Middle frontal gyrus (tissue), 1 donor: ENCODE data around the gene ZNF598.

ENCODE experiments used
- DNase-seq: peaks from one replicate; pipeline ENCODE4 v3.0.0-alpha.2; 2015; ENCODE audit warnings: low spot score; ENCODE audit errors: extremely low spot score

ZNF598 gene

DNA sequence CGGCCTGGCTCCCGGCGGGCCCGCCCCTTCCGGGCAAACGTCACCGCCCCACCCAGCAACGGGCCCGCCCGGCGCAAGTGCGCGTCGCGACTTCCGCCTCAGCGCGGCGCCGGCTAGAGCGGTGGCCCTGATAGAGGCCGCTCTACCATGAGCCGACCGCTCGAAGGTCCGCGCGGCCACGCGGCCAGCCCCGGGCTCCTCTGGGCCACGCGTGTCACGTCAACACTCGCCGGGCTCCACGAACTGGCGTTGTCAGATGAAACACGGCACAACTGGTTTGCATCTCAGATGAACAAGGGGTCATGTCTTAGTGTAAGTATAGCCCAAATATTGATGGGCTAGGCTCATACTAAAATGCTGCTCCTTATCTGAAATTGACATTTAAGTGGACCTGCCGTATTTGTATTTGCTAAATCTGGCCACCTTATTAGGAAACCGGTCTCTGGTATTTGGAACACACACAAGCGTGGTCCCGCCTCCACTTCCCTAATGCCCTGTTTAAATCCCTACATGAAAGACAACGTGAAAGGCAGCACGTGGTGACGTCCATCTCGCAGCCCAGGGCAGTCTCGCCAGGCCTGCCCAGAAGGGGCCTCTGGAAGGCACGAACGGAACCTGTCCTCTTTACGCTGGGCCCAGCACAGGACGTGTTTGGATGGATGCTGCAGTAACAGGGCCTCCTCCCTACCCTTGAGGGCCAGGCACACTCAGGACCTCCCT, at the start of gene ZNF598:
Gene ZNF598, minus strand, starts transcription at position 31 of the 720 bp plus-strand sequence.
- peak; percentile 86 for DNase-seq

DNA sequence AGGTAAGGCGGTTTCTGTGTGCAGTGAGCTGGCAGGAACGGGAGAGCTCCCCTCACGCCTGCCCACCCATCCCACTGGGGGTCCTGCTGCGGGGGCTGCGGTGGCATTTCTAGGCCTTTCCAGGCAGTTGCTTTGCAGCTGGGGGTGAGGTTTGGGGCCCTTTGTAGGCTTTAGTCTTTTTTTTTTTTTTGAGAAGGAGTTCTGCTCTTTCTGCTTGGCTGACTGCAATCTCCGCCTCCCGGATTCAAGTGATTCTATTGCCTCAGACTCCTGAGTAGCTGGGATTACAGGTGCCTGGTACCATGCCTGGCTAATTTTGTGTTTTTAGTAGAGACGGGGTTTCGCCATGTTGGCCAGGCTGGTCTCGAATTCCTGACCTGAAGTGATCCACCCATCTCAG, 49.3 kb upstream of the ZNF598 start:
- no peak for DNase-seq

DNA sequence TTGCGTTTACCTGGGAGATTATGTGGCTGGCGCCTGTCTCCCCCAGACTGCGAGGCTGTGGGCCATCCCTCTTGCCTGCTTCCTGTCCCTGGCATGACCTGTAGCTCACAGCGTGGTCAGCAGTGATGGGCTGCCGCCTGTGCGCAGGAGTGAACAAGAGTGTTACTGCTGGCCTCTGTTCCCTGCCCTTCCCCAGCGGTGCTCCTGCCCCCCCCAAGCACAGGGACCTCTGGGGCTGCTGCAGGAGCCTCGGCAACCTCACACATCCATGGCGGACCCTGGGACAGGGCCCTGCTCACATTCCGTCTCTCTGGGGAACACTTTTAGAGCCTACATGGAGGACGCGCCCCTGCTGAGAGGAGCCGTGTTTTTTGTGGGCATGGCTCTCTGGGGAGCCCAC, 48.8 kb upstream of the ZNF598 start:
- no peak for DNase-seq

DNA sequence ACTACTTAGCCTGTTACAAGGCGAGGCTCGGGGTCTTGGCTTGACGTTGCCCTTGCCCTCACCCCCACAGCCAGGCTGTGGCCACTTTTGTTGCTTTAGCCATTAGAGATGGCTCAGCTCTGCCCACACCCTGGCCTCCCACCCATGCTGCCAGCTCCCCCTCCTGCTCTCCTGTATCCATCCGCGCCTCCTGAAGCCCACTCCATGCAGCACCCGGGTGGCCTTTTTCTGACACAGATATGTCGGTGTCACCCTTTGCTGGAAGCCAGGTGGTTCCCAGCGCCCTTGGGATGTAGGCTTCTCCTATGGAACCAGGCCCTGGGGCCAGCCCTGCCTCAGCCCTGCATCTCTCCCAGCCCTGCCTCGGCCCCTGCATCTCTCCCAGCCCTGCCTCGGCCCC, 47.8 kb upstream of the ZNF598 start:
- no peak for DNase-seq

DNA sequence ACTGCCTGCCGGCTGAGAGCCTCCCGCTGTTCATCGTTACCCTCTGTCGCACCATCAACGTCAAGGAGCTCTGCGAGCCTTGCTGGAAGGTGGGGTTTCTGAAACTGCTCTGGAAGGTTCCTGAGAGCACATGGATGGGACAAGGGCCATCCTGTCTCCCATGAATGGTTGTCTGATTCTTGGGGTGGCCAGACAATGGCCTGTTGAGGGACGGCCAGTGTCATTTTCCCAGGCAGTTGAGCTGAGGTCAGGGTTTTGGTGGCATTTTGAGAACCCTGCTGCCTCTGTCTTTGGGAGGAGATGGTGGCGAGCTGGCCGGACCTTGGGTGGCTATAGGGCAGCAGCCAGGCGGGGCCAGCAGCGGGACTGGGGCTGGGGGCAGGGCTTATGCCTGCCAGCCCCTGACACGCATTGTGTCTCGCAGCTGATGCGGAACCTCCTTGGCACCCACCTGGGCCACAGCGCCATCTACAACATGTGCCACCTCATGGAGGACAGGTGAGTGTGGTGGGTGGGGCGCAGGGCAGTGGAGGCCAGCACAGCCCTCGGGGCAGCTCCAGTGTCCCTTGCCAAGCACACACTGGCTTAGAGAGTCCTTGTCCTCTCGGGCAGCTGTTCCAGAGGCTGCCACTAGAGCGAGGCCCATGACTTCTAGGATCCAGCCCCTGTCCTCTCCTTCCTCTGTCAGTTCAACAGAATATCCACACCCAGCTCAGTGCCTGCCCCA, 47.2 kb upstream of the ZNF598 start:
- no peak for DNase-seq

DNA sequence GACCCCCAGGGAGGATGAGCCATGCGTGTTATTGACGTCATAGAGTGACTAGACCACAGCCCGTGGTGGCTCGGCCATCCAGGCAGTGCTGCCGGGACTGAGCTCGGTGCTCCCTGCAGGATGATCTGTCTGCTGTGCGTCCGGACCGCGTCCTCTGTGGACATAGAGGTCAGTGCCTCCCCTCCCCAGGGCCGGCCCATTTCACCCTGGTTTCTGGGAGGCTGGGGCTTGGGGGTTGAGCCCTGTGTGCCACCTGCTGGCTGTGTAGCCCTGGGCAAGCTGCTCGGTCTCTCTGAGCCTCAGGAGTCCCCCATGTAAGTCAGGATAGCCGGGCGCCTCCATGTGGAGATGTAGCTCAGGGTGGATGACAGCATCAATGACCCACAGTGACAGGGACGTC, 46.5 kb upstream of the ZNF598 start:
- DNase-seq = no peak

DNA sequence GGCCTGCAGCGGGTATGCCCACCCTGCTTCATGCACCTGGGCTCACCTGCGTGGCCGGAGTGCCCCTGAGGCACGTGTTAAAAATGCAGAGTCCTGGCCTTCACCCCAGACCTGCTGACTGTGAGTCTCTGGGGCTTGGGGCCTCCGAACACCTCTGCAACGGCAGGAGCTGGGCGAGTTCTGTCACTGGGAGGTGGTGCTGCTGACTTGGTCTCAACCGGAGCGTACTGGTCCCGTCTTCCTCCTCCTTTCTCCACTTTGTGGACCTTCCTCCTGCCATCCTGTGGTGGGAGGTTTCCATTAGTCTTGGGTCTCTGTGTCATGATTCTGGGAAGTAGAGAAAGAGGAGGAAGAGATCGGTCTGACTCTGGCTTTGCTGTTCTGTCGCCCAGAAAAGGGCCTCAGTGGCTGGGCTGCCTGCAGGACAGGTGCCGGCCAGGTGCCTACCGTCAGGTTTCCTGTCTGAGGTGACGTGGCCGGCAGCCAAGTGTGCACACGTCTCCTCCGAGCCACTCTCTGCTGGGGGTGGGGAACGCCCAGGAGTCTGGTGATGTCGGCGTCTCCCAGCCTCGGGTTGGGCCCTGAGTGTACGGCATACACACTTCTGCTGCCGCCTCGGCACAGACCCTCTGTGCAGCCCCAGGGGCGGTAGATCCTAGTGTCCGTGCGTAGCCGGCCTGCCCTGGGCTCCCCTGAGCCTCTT, 45.1 kb upstream of the ZNF598 start:
- no peak for DNase-seq

DNA sequence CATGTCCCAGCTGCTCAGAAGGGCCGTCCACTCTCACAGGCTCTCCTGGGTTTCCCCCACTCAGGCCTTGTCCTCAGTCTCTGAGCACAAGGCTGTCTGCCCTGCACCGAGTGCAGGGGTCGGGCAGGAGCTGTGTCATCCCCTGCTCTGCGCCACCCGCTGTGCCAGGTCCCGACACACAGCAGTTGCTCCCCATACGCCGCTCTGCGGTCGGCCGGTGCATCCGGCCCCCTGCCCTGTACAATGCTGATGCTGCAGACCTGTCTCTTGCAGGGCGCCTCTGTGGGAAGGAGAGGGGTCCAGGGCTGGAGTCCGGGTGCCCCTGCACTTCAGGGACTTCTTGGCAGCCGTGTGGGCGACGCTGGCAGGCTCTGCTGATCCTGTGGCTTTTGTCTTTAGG, 44.3 kb upstream of the ZNF598 start:
- no peak for DNase-seq

DNA sequence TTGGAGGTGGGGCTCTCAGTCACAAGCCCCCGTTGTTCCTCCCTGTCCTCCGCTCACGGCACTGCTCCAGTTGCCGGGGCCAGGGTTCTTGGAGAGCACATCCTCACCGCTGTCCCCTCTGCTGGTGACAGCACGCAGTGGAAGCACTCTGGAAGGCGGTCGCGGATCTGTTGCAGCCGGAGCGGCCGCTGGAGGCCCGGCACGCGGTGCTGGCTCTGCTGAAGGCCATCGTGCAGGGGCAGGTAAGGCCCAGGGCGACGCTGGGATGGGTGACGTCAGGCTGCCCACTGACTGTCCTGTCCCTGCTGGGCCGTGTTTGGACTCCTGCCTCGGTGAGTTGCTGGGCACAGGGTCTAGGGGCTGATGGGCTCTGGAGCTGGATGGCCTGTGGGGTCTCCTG, 43.6 kb upstream of the ZNF598 start:
- DNase-seq = no peak

DNA sequence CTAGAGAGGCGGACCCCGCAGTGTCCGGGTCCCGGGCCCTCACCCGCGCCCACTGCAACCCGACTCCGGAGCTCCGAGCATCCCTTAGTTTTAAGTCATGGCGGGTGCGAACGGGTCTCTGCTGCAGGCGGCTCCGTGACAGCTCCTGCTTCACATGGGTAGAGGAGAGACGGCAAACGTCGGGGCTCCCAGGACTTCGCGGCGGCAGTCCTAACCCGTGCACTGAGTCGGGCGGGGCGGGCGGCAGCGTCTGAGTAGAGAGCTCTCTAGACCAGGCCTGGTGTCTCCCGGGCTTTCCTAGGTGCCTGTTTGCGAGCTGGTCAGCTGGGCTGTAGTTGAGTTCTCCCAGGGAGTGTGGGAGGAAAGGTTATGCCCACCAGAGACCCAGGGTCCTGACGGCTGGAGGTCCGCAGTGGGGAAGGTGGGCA, 38.5 kb upstream of the ZNF598 start:
- DNase-seq = no peak

DNA sequence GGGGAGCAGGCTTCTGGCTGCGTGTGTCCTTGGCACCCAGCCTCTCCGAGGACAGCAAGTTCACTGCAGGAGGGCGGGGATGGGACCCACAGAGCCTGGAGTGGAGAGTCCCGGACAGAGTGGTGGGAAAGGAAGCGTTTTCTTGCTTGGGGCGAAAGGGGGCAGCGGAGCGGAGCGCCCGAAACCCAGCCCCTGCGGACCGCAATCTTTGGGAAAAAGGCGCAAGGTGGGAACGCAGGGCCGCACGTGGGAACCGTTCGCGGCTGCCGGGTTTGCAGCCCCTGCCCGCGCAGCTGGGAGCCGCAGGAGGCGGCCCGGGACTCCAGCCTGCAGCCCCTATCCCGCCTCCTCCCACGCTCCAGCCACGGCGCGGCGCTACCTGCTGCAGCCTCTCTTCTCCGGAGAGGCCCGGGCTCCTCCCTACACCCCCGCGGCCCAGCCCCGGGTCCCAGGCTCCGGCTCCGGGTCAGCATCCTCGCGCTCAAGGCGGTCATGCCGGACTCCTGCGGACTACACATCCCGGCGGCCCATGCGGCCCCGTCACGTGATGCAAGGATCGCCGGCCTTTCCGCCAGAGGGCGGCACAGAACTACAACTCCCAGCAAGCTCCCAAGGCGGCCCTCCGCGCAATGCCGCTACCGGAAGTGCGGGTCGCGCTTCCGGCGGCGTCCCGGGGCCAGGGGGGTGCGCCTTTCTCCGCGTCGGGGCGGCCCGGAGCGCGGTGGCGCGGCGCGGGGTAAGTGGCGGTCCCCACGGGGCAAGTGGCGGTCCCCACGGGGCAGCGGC, 37.9 kb upstream of the ZNF598 start, which contains the start of the genes NTHL1 and TSC2:
Gene NTHL1, minus strand, starts transcription at position 505 of the 786 bp plus-strand sequence. Its CDS starts 11 bp downstream, at position 494.
Gene TSC2, plus strand, starts transcription at position 656 of the 786 bp plus-strand sequence. CDS start 631 bp downstream, outside the sequence.
- DNase-seq = peak; percentile 94

DNA sequence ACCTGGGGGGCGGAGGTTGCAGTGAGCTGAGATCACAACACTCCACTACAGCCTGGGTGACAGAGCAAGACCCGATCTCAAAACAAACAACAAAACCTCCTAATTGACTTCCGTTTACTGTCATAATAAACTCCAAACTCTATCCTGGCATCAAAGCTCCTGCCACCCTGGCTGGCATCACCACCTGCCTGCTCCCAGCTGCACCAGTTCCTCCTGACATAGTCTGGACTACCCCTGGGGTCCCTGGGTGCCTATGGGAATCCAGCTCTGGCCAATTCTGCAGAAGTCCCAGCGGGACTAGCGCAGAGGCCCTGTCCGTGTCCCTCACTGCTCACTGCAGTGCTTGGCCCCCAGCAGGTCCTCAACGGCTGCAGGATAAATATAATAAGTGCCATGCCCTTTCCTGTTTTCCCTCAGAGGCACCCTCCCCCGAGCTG, 37.3 kb upstream of the ZNF598 start:
- DNase-seq = no peak

DNA sequence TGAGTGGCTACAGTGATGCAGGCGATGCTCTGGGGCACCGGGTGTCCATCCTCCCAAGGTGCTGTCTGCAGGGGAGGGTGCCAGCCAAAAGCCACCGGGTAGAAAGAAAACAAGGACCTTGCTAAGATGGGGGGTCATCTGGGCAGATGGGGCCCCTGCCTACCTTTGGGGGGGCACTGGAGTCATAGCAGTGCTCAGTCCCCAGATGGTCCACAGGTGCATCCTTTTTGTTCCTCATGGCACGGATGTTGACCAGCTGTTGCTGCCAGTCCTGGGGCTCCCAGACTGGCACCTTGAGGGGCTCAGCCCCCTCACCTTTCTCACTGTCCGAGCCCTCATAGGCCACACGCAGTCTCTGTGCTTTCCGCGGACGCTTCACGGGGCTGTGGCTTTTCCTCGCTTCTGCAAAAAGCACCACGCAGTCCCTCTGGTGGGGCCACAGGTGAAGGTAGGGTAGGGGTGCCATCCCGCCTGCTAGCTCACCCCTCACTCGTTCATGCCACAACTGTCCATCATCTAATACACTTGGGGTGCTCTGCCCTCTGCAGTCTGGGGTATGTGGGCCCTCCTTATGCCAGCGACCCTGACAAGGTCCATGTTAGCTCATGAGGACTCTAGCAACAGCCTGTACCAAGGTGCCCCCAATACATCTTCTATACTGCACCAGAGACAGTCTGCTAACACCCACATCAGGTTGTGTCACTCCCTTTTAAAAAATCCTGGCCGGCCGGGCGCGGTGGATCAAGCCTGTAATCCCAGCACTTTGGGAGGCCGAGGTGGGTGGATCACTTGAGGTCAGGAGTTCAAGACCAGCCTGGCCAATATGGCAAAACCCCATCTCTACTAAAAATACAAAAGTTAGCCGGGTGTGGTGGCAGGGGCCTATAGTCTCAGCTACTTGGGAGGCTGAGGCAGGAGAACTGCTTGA, 36.6 kb upstream of the ZNF598 start:
- DNase-seq = no peak

DNA sequence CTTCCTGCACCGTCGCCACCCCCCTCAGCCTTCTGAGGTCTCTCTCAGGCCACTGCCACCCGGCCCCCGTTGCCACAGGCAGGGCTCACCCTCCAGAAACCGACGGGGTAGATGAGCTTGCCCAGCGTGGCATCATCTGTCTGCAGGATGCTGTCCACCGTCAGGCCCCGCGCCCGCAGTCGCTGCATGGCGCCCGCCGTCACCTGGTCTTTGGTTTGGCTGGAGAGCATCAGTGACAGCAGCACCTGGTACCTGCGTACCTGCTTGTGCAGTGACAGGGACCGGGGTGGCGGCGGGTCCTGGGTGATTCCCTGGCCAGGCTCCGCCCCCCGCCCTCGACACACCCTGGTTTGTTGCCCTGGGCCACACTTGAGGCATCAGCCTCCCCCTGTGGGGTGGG, 34.9 kb upstream of the ZNF598 start:
- DNase-seq = no peak

DNA sequence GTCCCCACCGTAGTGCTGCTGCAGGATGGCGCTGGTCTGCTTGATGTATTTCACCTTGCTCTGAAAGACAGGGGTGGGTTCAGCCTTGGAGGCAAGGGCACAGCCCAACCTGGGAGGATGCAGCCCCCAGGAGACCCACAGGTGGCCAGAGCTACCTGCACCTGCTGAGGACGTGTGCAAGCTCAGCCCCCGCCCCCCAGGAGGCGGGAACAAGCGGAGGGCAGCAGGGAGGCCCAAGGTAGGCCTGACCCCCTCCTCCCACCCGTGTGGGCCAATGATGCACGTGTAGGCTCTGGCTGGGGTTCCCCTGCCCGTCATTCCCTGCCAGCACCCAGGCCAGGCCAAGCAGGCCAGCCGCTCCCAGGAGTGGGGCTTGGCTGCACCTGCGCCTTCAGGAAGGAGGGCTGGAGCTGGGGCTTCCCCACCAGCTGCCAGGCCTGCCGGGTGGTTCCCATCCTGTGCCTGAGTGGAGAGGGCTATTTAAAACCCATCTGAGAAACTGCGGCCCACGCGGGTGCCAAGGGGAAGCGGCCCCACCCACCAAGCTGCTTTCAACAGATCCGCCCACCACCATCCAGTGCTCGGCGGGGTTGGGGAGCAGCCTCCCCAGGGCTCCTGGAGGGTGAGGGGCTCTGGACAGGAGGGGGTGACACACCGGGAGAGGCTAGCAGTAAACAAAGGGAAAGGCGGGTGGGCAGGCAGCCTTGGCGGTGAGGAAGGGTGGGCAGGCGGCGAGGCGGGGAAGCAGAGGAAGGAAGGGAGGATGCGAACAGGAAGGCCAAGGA, 34.2 kb upstream of the ZNF598 start:
- DNase-seq = peak; percentile 12

DNA sequence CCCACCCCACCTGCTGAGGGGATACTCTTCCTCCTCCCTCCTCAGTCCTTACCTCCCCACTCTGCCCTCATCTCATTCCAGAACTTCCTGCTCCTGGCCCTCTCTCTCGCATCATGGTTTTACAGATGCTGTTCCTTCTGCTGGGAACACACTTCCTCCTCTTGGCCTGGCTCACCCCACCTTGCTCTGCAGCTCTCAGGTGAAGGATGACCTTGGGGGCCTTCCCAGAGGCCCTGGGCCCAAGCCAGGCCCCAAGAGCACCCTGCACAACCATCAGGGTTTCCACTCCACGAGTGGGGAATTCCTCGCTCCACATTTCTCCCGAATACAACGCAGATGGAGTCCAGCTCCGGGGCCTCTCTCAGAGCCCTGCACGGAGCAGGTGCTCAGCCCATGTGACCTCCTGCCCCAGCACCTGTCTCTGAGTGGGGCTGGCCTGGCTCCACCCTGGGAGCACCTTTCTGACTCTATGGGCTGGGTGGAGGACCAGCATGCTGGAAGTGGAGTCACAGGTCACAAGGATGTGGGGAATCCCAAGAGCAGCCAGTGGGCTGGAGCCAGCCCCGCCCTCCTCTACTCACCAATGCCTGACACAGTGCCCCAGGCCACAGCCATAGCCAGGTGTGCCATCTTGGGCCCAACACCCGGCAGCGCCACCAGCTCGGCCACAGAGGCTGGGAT, 33.5 kb upstream of the ZNF598 start:
- no peak for DNase-seq

DNA sequence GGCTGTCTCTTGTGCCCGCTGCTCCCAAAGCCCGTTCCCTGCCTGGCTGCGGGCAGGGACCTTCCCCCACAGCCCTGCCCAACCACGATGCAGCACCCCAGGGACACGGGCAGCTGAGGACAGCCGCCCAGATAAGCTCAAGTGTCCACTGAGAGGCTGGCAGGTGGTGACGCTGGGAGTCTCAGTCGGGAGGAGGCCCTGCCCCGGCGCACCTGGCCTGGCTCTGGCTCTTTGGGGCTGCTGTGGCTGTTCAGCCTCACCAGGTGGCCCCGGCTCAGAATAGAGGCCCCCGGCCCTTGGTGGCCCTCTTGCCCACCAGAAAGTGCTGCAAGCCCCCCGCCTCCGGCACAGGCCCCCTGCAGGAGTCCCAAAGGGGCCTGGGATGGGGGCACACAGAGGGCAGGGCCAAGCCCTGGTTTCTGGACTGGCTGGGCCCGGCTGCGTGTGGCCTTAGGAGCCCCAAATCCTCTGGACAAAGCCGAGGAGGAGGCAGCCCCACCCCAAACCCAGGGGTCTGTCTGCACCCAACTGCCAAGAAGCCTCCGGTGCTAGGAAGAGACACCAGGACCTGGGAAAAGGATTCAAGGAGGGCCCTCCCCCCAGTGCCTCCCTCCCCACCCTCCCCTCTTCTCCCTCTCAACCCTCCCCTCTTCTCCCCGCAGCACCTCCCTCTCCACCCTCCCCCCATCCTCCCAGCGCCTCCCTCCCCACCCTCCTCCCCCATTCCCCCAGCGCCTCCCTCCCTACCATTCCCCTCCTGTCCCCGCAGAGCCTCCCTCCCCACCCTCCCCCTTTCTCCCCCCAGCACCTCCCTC, 32.8 kb upstream of the ZNF598 start:
- DNase-seq = no peak
